Pons (tissue), 1 donor: ENCODE measurements around the gene PON2.
"Not testable (repeated sequence)": the region's sequence is repeated elsewhere in the genome, so short reads cannot be mapped to it uniquely, and the experiment has no call there.

Source experiments
- DNase-seq: peaks from one replicate; pipeline ENCODE4 v3.0.0-alpha.2; 2016; ENCODE audit warnings: low spot score

PON2 gene

DNA sequence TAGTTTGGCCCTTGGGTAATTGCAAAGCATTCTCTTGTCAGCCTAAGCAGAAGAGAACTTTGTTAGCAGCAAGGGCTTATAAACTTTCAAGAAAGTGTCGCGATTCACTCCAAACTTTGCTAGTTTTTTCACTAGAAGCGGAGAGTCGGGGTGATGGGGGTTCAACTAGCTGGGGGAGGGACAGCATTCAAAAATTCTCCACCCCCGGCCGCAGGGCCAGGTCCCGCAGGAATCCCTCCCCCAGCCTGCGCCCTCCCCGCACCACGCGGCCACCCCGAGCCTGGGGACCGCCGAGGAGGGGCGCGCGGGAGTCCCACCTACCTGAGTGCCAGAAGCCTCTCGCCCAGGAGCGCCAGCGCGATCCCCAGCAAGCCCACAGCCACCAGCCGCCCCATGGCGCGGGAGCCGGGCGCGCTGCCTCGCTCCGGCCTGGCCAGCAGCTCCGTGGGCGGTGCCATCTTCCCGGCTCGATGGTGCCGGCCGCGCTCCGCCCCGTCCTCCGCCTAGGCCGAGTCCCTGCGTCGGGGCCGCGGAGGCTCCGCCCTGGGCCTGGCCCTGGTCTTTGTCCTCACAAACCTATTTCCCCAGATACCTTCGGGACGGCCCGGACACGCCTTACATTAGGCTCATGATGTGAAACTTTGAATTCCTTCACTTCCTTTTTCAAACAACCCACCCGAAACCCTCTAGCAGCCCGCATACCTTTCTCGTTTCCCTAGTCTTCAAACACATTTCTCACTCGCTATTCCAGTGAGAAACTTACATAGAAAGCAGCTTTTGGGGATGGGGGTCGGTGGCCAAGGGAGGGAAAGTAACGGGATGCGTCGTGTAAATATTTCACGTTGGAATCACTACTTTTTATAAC is at the start of gene PON2:
TSS of gene PON2 (minus strand) at position 472 of the 865 bp plus-strand sequence. CDS start at position 395, 77 bp downstream.
- DNase-seq: peak; percentile 57

- no peak for DNase-seq
Observed at GRCh38 chr7:95482424-95482823, 47.6 kb upstream of the PON2 start.

GRCh38 chr7:95481271-95482165 is 46.7 kb upstream of the PON2 start:
- no peak for DNase-seq

DNA sequence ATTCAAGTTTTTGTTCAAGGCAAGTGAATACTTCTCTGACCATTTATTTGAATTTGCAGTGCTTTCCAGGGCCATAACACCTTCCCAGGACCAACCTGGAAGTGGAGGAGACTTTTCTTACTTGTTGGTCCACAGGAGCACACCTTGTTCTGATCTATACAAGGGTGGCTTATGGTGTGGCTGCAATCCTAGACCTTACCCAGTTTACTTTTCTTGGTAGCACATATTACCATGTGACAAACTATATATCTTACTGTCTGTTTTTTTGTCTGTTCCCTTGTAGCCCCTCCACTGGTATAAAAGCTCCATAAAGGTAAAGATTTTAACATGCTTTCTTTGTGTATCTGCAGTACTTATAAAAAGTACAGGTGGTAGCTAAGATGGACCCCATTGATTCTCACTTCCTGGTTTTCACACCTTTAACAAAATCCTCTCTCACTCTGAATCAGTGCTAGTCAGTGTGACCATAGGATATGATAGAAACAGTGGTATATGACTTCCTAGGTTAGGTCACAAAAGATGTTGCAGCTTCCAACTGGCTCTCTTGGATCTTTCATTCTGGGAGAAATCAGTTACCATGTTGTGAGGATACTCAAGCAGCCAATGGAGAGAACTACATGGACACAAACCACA is 45.3 kb upstream of the PON2 start:
- DNase-seq: no peak

- DNase-seq: peak; percentile 73
Observed at GRCh38 chr7:95478272-95479037, 43.6 kb upstream of the PON2 start.

- peak; percentile 82 for DNase-seq
Observed at GRCh38 chr7:95476904-95477594, 42.2 kb upstream of the PON2 start.

- DNase-seq: peak; percentile 15
Observed at GRCh38 chr7:95476072-95476847, 41.4 kb upstream of the PON2 start.

DNA sequence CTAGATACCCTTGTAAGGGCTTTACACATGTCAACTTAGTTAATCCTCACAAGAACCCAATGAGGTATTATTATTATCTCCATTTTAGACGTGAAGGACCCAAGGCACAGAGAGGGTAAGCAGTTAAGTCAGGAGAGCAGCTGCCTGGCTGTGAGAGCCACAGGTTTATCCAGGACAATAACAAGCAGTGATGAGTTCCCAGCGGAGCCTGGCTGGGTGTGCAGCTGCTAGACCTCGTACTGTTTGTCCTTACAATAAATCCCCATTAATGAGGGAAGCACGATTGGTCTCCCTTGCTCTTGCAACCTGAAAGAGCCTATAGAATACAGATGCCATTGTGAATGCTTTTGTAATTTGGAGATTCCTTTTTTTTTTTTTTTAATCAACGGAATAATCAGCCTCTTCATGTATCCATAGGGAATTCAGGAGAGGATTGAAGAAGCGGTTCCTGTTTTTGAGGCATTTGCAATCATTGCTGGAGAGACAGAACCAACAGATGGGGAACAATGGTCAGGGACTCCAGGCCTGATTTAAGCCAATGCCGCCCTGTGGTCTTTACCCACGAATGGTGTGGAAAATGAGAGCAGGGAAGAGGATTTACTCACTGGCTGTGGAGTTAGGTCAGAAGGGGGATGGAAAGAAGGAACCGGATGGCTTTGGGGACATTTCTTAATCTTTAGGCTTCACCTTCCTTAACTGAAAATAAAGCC is 38.6 kb upstream of the PON2 start:
- no peak for DNase-seq

DNA sequence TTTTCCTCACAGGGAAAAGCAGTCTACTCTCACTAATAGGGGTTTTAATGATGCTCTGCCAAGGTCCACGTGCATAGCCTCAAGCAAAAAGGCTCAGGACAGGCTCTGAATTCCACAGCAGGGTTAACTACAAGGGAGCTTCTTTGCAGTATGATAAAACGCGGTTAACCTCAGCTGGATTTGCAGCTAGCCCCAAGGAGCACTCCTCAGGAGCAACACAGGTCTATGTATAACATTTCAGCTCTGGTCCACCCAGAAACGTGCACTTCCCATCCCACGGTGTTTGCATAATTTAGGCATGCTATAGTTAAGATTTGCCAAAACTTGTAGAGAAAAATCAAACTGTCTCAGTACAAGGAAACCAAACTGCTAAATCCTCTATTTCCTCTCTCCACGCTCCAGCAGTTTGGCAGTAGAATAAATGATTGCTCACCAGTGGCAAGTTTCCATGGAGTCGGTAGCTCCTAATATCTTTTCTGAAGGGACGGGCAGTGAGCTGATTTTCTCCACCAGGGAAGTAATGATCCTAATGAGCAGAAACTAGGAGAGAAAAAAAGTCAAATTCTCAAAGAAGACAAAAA is 37.8 kb upstream of the PON2 start:
- DNase-seq: no peak

- DNase-seq: no peak
Observed at GRCh38 chr7:95471071-95471470, 36.2 kb upstream of the PON2 start.

DNA sequence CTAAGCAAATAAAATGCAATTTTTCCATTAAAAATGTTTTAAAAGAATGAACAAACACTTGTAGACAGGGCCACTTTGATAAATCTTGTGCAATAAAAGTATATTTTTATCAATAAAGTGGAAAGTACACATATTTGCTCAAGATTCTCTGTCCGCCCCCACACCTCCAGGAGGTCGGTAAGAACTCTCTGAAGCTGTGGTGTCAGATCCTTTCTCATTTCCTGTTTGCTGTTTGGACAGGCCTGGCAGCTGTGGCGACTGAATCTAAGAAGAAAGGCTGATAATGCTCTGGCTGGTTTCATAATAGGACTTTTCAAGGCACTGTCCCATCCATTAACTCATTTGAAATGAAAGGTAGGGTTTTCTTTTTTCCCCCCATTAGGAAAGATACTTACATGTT is 35.6 kb upstream of the PON2 start:
- DNase-seq: no peak

- DNase-seq: no peak
Observed at GRCh38 chr7:95469848-95470247, 35.0 kb upstream of the PON2 start.

- DNase-seq: no peak
Observed at GRCh38 chr7:95469187-95469586, 34.4 kb upstream of the PON2 start.

GRCh38 chr7:95467912-95468607 is 33.2 kb upstream of the PON2 start:
- no peak for DNase-seq

DNA sequence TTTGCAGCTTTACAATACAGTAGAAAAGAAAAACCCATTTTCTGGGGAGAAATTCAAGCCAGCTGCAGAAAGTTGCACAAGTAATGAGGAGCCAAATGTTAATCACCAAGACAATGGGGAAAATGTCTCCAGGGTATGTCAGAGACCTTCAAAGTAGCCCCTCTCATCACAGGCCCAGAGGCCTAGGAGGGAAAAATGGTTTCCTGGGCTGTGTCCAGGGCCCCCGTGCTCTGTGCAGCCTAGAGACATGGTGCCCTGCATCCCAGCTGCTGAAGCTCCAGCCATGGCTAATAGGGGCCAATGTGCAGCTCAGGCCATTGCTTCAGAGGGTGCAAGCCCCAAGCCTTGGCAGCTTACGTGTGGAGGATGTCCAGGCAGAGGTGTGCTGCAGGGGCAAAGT is 25.8 kb upstream of the PON2 start:
- DNase-seq: not testable (repeated sequence)

DNA sequence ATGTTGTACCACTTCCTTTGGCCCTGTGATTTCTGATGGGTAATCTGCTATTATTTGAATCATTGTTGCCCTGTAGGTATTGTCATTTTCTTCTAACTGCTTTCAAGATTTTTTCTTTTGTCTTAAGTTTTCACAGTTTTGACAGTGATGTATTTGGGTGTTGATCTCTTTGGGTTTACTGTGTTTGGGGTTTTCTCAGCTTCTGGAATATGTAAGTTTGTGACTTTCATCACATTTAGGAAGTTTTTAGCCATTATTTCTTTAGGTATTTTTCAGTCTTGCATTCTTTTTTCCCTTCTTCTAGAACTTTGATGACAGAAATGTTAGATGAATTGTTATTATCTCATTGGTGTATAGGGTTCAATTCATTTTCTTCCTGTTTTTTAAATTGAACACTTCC is 23.1 kb upstream of the PON2 start:
- no peak for DNase-seq

DNA sequence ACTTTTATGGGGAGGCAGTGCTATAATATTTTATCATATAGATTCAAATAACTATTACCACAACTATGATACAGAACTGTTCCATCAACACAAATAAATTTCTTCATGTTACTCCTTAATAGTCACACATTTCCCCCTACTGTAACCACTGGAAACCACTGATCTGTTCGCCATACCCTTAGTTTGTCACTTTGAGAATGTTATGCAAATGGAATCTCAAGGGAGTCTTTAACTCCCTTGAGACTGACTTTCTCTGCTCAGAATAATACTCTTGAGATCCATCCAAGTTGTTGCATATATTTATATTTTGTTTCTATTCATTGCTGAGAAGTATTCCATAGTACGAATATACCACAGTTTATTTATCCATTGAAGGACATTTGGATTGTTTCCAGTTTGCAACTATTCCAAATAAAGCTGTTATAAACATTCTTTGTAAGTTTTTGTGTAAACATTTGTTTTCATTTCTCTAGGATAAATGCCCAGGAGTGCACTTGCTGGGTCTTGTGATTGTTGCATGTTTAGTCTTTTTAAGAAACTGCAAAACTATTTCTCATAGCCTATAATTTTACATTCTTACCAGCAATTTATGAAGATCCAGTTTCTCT is 19.7 kb upstream of the PON2 start:
- no peak for DNase-seq

- no peak for DNase-seq
Observed at GRCh38 chr7:95446618-95447017, 11.8 kb upstream of the PON2 start.
